NCI-H128 (cell line): ENCODE data around the gene CLRN3.

Experiments
- DNase-seq: peaks from one replicate; lab custom pipeline; 2025; ENCODE audit not compliant: unreplicated experiment; lab: John Stamatoyannopoulos, UW

Gene CLRN3

GRCh38 chr10:127849224-127849623 lies 43.5 kb downstream of the CLRN3 start:
- no peak for DNase-seq

- no peak for DNase-seq
Observed at GRCh38 chr10:127848226-127848625, 44.5 kb downstream of the CLRN3 start.

- DNase-seq, result no peak
Observed at GRCh38 chr10:127845756-127846155, 47.0 kb downstream of the CLRN3 start.

- no peak for DNase-seq
Observed at GRCh38 chr10:127840884-127841283, 51.9 kb downstream of the CLRN3 start.

GRCh38 chr10:127836966-127837365 lies 55.8 kb downstream of the CLRN3 start:
- no peak for DNase-seq

GRCh38 chr10:127836176-127836575 lies 56.6 kb downstream of the CLRN3 start:
- DNase-seq, result no peak

GRCh38 chr10:127834791-127835190 lies 58.0 kb downstream of the CLRN3 start:
- no peak for DNase-seq

GRCh38 chr10:127834221-127834620 lies 58.5 kb downstream of the CLRN3 start:
- no peak for DNase-seq

GRCh38 chr10:127833804-127834203 lies 58.9 kb downstream of the CLRN3 start:
- DNase-seq, result no peak

- DNase-seq, result no peak
Observed at GRCh38 chr10:127832501-127832900, 60.2 kb downstream of the CLRN3 start.

GRCh38 chr10:127830414-127830813 lies 62.3 kb downstream of the CLRN3 start:
- no peak for DNase-seq
